Neural crest cell (in vitro differentiated cells): ENCODE data around the gene CREBRF. TPM values are rescaled to one million over a fixed set of nuclear protein-coding genes. Genes with fewer than 3 reads are reported as not detected.

Experiments
- DNase-seq: peaks from one replicate; pipeline ENCODE4 v3.0.0; 2021; ENCODE audit warnings: low read depth, mixed read lengths, low spot score
- H3K27ac Mint-ChIP-seq: one replicate; pipeline ENCODE4 v1.8.0; 2021; ENCODE audit warnings: mild to moderate bottlenecking, mixed read lengths; ENCODE audit not compliant: unreplicated experiment
- H3K27me3 Mint-ChIP-seq: 2 replicates; pipeline ENCODE4 v1.8.0; 2021; ENCODE audit warnings: low read depth, mild to moderate bottlenecking, mixed read lengths
- H3K36me3 Mint-ChIP-seq: 2 replicates; pipeline ENCODE4 v1.8.0; 2021; ENCODE audit warnings: low read depth, mild to moderate bottlenecking, mixed read lengths
- H3K4me1 Mint-ChIP-seq: 2 replicates; pipeline ENCODE4 v1.8.0; 2021; ENCODE audit warnings: mixed read lengths
- H3K4me3 Mint-ChIP-seq: one replicate; pipeline ENCODE4 v1.8.0; 2021; ENCODE audit warnings: mild to moderate bottlenecking, mixed read lengths
- H3K9me3 Mint-ChIP-seq: 2 replicates; pipeline ENCODE4 v1.8.0; 2021; ENCODE audit warnings: mixed read lengths
- total RNA-seq: library from RNA; stranded (reverse); gene quantifications from 2 replicates; pipeline ENCODE4 v1.2.1, GENCODE V29; 2021
- TF ChIP-seq, protein P1 (sequence below): fragments of 200-600 bp; sonication (generic); conservative IDR thresholded peaks from 2 replicates; pipeline ENCODE4 v1.5.0; 2021; ENCODE audit warnings: antibody characterized with exemption, mild to moderate bottlenecking

The CREBRF gene
- total RNA-seq, 1 donor from 2014 or later, result 5.2 TPM

DNA sequence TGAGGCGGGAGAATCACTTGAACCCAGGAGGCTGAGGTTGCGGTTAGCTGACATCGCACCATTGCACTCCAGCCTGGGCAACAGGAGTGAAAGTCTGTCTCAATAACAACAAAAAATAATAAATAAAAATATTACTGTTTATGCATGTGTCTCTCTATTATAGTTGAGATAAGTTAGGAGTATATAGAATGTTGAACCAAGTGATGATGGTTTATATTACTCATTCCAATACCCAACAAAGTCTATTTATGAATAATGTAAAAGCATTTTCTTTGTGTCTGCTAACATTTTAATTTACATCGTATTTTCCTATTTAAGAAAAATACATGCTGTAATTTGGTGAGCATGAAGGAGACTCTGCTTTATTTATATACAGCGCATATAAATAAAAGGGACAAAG lies 35.8 kb downstream of the CREBRF start:
- Mint-ChIP-seq H3K27ac (no peak overlapping the region), H3K27me3 (no peaks in the 10 kb centered on the region), H3K36me3 (no peaks in the 10 kb centered on the region), H3K4me3 (no peak overlapping the region), H3K9me3 (no peaks in the 10 kb centered on the region), H3K4me1 (no peaks in the 10 kb centered on the region)
- TF ChIP-seq, protein P1, sequence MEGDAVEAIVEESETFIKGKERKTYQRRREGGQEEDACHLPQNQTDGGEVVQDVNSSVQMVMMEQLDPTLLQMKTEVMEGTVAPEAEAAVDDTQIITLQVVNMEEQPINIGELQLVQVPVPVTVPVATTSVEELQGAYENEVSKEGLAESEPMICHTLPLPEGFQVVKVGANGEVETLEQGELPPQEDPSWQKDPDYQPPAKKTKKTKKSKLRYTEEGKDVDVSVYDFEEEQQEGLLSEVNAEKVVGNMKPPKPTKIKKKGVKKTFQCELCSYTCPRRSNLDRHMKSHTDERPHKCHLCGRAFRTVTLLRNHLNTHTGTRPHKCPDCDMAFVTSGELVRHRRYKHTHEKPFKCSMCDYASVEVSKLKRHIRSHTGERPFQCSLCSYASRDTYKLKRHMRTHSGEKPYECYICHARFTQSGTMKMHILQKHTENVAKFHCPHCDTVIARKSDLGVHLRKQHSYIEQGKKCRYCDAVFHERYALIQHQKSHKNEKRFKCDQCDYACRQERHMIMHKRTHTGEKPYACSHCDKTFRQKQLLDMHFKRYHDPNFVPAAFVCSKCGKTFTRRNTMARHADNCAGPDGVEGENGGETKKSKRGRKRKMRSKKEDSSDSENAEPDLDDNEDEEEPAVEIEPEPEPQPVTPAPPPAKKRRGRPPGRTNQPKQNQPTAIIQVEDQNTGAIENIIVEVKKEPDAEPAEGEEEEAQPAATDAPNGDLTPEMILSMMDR, result no peak
- DNase-seq, result no peak

DNA sequence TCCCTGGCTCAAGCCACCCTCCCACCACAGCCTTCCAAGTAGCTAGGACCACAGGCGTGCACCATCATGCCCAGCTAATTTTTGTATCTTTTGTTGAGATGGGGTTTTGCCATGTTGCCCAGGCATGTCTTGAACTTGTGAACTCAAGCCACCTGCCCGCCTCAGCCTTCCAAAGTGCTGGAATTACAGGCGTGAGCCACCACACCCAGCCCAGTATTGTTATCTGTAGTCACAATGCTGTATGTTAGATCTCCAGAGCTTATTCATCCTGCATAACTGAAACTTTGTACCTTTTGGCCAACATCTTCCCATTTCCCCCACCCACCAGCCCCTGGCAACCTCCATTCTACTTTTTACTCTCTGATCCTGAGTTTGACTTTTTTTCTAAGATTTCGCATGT lies 37.5 kb downstream of the CREBRF start:
- no peaks in the 10 kb centered on the region for H3K27me3 Mint-ChIP-seq
- no peak overlapping the region for H3K27ac Mint-ChIP-seq
- H3K4me1 Mint-ChIP-seq, result no peaks in the 10 kb centered on the region
- H3K4me3 Mint-ChIP-seq, result no peak overlapping the region
- TF ChIP-seq, protein P1, result no peak
- no peak for DNase-seq
- no peaks in the 10 kb centered on the region for H3K36me3 Mint-ChIP-seq
- H3K9me3 Mint-ChIP-seq, result no peaks in the 10 kb centered on the region

DNA sequence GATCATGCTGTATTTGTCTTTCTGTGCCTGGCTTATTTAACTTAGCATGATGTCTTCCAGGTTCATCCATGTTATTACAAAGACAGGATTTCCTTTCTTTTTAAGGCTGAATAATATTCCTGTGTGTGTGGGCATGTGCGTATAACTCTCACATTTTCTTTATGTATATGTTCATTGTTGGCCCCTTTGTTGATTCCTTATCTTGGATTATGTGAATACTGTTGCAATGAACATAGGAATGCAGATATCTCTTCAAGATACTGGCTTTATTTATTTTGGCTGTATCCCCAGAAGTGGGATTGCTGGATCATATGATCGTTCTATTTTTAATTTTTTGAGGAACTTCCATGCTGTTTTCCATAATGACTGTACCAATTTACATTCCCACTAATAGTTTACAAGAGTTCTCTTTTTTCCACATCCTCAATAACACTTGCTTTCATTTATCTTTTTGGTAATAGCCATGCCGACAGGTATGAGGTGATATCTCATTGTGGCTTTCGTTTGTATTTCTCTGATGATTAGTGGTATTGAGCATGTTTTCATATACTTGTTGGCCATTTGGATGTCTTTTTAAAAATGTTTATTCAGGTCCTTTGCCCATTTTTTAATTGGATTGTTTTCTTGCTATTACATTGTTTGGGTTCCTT lies 38.0 kb downstream of the CREBRF start:
- Mint-ChIP-seq H3K36me3 (no peaks in the 10 kb centered on the region), H3K4me1 (no peaks in the 10 kb centered on the region), H3K4me3 (no peak overlapping the region), H3K27ac (no peak overlapping the region), H3K9me3 (no peaks in the 10 kb centered on the region), H3K27me3 (no peaks in the 10 kb centered on the region)
- no peak for DNase-seq
- TF ChIP-seq, protein P1, result no peak

DNA sequence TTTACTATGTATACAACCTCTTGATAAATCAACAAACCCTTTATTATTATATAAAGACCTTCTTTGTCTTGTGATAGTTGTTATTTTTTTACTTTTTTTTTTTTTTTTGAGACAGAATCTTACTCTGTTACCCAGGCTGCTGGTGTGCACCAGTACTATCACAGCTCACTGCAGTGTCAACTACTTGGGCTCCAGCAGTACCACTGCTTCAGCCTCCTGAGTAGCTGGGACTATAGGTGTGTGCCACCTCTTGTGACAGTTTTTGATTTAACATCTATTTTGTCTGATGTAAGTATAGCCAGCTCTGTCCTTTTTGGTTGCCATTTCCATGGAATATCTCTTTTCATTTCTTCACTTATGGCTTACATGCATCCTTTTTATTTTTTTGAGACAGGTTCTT lies 42.6 kb downstream of the CREBRF start:
- no peak overlapping the region for H3K4me3 Mint-ChIP-seq
- no peak overlapping the region for H3K27ac Mint-ChIP-seq
- peaks cover 5% of the 10 kb centered on the region for H3K9me3 Mint-ChIP-seq
- peaks cover 11% of the 10 kb centered on the region for H3K4me1 Mint-ChIP-seq
- peaks cover 4% of the 10 kb centered on the region for H3K36me3 Mint-ChIP-seq
- DNase-seq, result no peak
- H3K27me3 Mint-ChIP-seq, result no peaks in the 10 kb centered on the region
- TF ChIP-seq, protein P1, result no peak

DNA sequence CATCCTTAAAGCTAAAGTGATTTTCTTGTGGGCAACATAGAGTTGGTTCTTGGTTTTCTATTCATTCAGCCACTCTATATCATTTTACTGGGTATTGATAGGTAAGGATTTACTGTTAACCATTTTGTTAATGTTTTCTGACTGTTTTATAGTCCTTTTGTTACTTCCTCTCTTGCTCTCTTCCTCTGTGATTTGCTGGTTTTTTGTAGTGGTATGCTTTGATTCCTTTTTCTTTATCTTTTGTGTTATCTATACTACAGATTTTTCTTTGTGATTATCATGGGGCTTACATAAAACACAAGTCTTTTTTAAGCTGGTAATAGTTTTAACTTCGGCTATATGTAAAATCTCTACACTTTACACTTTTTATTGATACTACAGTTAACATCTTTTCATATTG lies 43.3 kb downstream of the CREBRF start:
- no peak for DNase-seq
- no peaks in the 10 kb centered on the region for H3K27me3 Mint-ChIP-seq
- peaks cover 4% of the 10 kb centered on the region for H3K36me3 Mint-ChIP-seq
- no peak overlapping the region for H3K27ac Mint-ChIP-seq
- no peak overlapping the region for H3K4me3 Mint-ChIP-seq
- peaks cover 13% of the 10 kb centered on the region for H3K4me1 Mint-ChIP-seq
- peaks cover 5% of the 10 kb centered on the region for H3K9me3 Mint-ChIP-seq
- TF ChIP-seq, protein P1, result no peak
